H9 (cell line): ENCODE data around the gene ZNF783. TPM values are rescaled to one million over a fixed set of nuclear protein-coding genes. Genes with fewer than 3 reads are reported as not detected.

ENCODE experiments used
- DNase-seq: peaks from one replicate; pipeline ENCODE4 v3.0.0-alpha.2; 2017
- H2AFZ ChIP-seq: one replicate; pipeline ENCODE4 v1.6.1; 2013; ENCODE audit warnings: mild to moderate bottlenecking, low read length, control low read depth, moderate library complexity
- H2AK5ac ChIP-seq: 2 replicates; pipeline ENCODE4 v1.6.1; 2013; ENCODE audit warnings: low read length, control low read depth, mixed read lengths; ENCODE audit not compliant: insufficient read length
- H2BK120ac ChIP-seq: one replicate; pipeline ENCODE4 v1.6.1; 2013; ENCODE audit warnings: low read depth, mild to moderate bottlenecking, low read length, control low read depth, inconsistent platforms; ENCODE audit not compliant: poor library complexity, severe bottlenecking
- H2BK12ac ChIP-seq: 2 replicates; pipeline ENCODE4 v1.6.1; 2013; ENCODE audit warnings: low read length, control low read depth, mixed read lengths, low read depth; ENCODE audit not compliant: insufficient read length
- H2BK15ac ChIP-seq: 2 replicates; pipeline ENCODE4 v1.6.1; 2013; ENCODE audit warnings: low read depth, low read length, control low read depth
- H2BK20ac ChIP-seq: one replicate; pipeline ENCODE4 v1.6.1; 2013; ENCODE audit warnings: low read depth, mild to moderate bottlenecking, low read length, control low read depth, inconsistent platforms; ENCODE audit not compliant: poor library complexity, severe bottlenecking
- H2BK5ac ChIP-seq: 2 replicates; pipeline ENCODE4 v1.6.1; 2013; ENCODE audit warnings: low read length, control low read depth, mixed read lengths; ENCODE audit not compliant: insufficient read length
- H3K14ac ChIP-seq: 2 replicates; pipeline ENCODE4 v1.6.1; 2013; ENCODE audit warnings: low read length, control low read depth; ENCODE audit not compliant: insufficient read depth
- H3K18ac ChIP-seq: 2 replicates; pipeline ENCODE4 v1.6.1; 2013; ENCODE audit warnings: low read depth, mild to moderate bottlenecking, mixed read lengths, low read length, control low read depth; ENCODE audit not compliant: insufficient read length
- H3K23ac ChIP-seq: 2 replicates; pipeline ENCODE4 v1.6.1; 2013; ENCODE audit warnings: low read length, control low read depth, mixed read lengths, low read depth; ENCODE audit not compliant: insufficient read length
- H3K23me2 ChIP-seq: 2 replicates; pipeline ENCODE4 v1.6.1; 2013; ENCODE audit warnings: low read depth, mild to moderate bottlenecking, mixed read lengths, low read length, control low read depth; ENCODE audit not compliant: insufficient read length, poor library complexity, severe bottlenecking
- H3K27ac ChIP-seq: 2 replicates; pipeline ENCODE4 v1.5.1; 2013; ENCODE audit warnings: low read length, control low read depth, mixed read lengths, low read depth; ENCODE audit not compliant: insufficient read length
- H3K27me3 ChIP-seq: 2 replicates; pipeline ENCODE4 v1.6.1; 2013; ENCODE audit warnings: low read length, control low read depth, inconsistent platforms; ENCODE audit not compliant: insufficient read depth
- H3K4ac ChIP-seq: 2 replicates; pipeline ENCODE4 v1.6.1; 2013; ENCODE audit warnings: low read depth, mild to moderate bottlenecking, control low read depth, inconsistent platforms, low read length, moderate library complexity
- H3K4me1 ChIP-seq: 2 replicates; pipeline ENCODE4 v1.6.1; 2013; ENCODE audit warnings: low read length, control low read depth, inconsistent platforms; ENCODE audit not compliant: insufficient read depth
- H3K4me2 ChIP-seq: 2 replicates; pipeline ENCODE4 v1.6.1; 2013; ENCODE audit warnings: low read length, control low read depth, mixed read lengths; ENCODE audit not compliant: insufficient read length, insufficient read depth
- H3K56ac ChIP-seq: 2 replicates; pipeline ENCODE4 v1.6.1; 2013; ENCODE audit warnings: low read depth, mild to moderate bottlenecking, mixed read lengths, low read length, control low read depth; ENCODE audit not compliant: insufficient read length
- H3K79me1 ChIP-seq: 2 replicates; pipeline ENCODE4 v1.6.1; 2013; ENCODE audit warnings: low read depth, mild to moderate bottlenecking, moderate library complexity, low read length, control low read depth, inconsistent platforms; ENCODE audit not compliant: insufficient read depth, poor library complexity, severe bottlenecking
- H3K79me2 ChIP-seq: 2 replicates; pipeline ENCODE4 v1.6.1; 2013; ENCODE audit warnings: low read length, control low read depth, inconsistent platforms; ENCODE audit not compliant: insufficient read depth
- H3K9ac ChIP-seq: 2 replicates; pipeline ENCODE4 v1.6.1; 2013; ENCODE audit warnings: low read length, control low read depth, mixed read lengths; ENCODE audit not compliant: insufficient read length; ENCODE audit errors: extremely low read depth
- H3K9me3 ChIP-seq: one replicate; pipeline ENCODE4 v1.6.1; 2013; ENCODE audit warnings: low read depth, low read length, inconsistent platforms; ENCODE audit not compliant: control insufficient read depth
- H3T11ph ChIP-seq: one replicate; pipeline ENCODE4 v1.6.1; 2013; ENCODE audit warnings: mild to moderate bottlenecking, low read length, control low read depth, inconsistent platforms
- H4K20me1 ChIP-seq: one replicate; pipeline ENCODE4 v1.6.1; 2013; ENCODE audit not compliant: control insufficient read depth, insufficient read length, insufficient read depth
- H4K5ac ChIP-seq: 2 replicates; pipeline ENCODE4 v1.6.1; 2013; ENCODE audit warnings: low read depth, mild to moderate bottlenecking, mixed read lengths, low read length, control low read depth; ENCODE audit not compliant: insufficient read length
- H4K8ac ChIP-seq: replicated peaks from 2 replicates; pipeline ENCODE4 v1.6.1; 2013; ENCODE audit warnings: low read length, control low read depth, mixed read lengths, low read depth; ENCODE audit not compliant: insufficient read length
- H4K91ac ChIP-seq: 2 replicates; pipeline ENCODE4 v1.6.1; 2013; ENCODE audit warnings: low read depth, mild to moderate bottlenecking, moderate library complexity, mixed read lengths, low read length, control low read depth; ENCODE audit not compliant: insufficient read length
- H3K27ac Mint-ChIP-seq, 3 experiments: 2 replicates in 2 of 3; 3 replicates in 1 of 3; pipeline ENCODE4 v1.8.0; 2020 to 2021; ENCODE audit warnings: mixed read lengths in 3 of 3, mild to moderate bottlenecking in 1 of 3, moderate library complexity in 1 of 3
- H3K27me3 Mint-ChIP-seq: 2 replicates; pipeline ENCODE4 v1.8.0; 2021; ENCODE audit warnings: low read depth, mild to moderate bottlenecking, moderate library complexity, mixed read lengths
- H3K36me3 Mint-ChIP-seq, 3 experiments: 2 replicates in 2 of 3; 3 replicates in 1 of 3; pipeline ENCODE4 v1.8.0; 2020 to 2021; ENCODE audit warnings: low read depth in 3 of 3, mixed read lengths in 3 of 3; ENCODE audit not compliant: insufficient read depth in 1 of 3
- H3K4me1 Mint-ChIP-seq, 2 experiments: 2 replicates each; pipeline ENCODE4 v1.8.0; 2020; ENCODE audit warnings: mixed read lengths in 2 of 2
- H3K4me3 Mint-ChIP-seq, 2 experiments: 2 replicates in 1 of 2; 3 replicates in 1 of 2; pipeline ENCODE4 v1.8.0; 2020 to 2021; ENCODE audit warnings: mild to moderate bottlenecking in 2 of 2, mixed read lengths in 2 of 2, moderate library complexity in 1 of 2
- H3K9me3 Mint-ChIP-seq, 2 experiments: 2 replicates in 1 of 2; 3 replicates in 1 of 2; pipeline ENCODE4 v1.8.0; 2020; ENCODE audit warnings: mild to moderate bottlenecking in 2 of 2, mixed read lengths in 2 of 2, moderate library complexity in 1 of 2
- CTCF ChIP-seq: fragments of 200-600 bp; sonication (generic); conservative IDR thresholded peaks from 3 replicates; pipeline ENCODE4 v1.8.0; 2021; ENCODE audit warnings: antibody characterized with exemption, mild to moderate bottlenecking
- WGBS: extraction: QIAGEN DNeasy Blood & Tissue Kit; methylation state at CpG from one replicate; pipeline ENCODE4 v1.1.7; 2013; ENCODE audit warnings: missing lambda C conversion rate, low lambda C conversion rate, mixed read lengths; ENCODE audit not compliant: insufficient read length; ENCODE audit errors: extremely low coverage; 5-methylcytosine and 5-hydroxymethylcytosine counted together
- total RNA-seq: library from RNA; stranded (reverse); gene quantifications from 2 replicates; pipeline ENCODE4 v1.2.1, GENCODE V29; 2021

The ZNF783 gene
- total RNA-seq, 1 experiment from 2014 or later = 13.6 TPM

GRCh38 chr7:149291781-149292461 is 29.9 kb downstream of the ZNF783 start:
- no CpG with 5 or more reads among the region's 16 CpGs for WGBS
- Histone ChIP-seq H3K56ac (no peak overlapping the region), H3K27me3 (no peaks in the 10 kb centered on the region), H3K23ac (no peak overlapping the region), H2BK12ac (no peak overlapping the region), H2BK5ac (no peak overlapping the region), H3K27ac (no peak overlapping the region), H4K5ac (no peak overlapping the region), H3K9me3 (no peaks in the 10 kb centered on the region), H3K9ac (no peak overlapping the region), H2BK15ac (no peak overlapping the region), H2AK5ac (no peak overlapping the region), H3K79me1 (no peaks in the 10 kb centered on the region), H3K14ac (no peak overlapping the region), H3K4me2 (no peak overlapping the region), H3K18ac (no peak overlapping the region), H4K91ac (no peak overlapping the region), H3K23me2 (no peaks in the 10 kb centered on the region), H2AFZ (no peak overlapping the region), H3K79me2 (no peaks in the 10 kb centered on the region), H2BK20ac (no peak overlapping the region), H4K20me1 (no peaks in the 10 kb centered on the region), H3T11ph (no peak overlapping the region), H2BK120ac (no peak overlapping the region), H3K4ac (no peak overlapping the region), H4K8ac (no peak overlapping the region), H3K4me1 (no peaks in the 10 kb centered on the region)
- Mint-ChIP-seq H3K27me3 (no peaks in the 10 kb centered on the region), H3K27ac (peak overlapping the region in 2 of 3 experiments; percentile 28 to 35; a peak in 1 of 7 replicates), H3K4me3 (no peak overlapping the region), H3K36me3 (peaks cover 2 to 17% (median 8%) of the 10 kb centered on the region in 3 experiments), H3K9me3 (no peaks in the 10 kb centered on the region), H3K4me1 (peaks cover 2 to 6% of the 10 kb centered on the region in 2 experiments)
- DNase-seq = no peak
- TF ChIP-seq CTCF = no peak
